GM12878 (cell line): ENCODE results near the gene PRDM8. TPM values are rescaled to one million over a fixed set of nuclear protein-coding genes. Genes with fewer than 3 reads are reported as not detected.
A peak's percentile ranks its signal among the peaks of the same experiment; 100 is the strongest.

ENCODE experiments used
- ATAC-seq: fragments of 200-7000 bp; cut with Tn5 transposase; 3 replicates; pipeline ENCODE4 v1.9.1; 2020; ENCODE audit warnings: mild to moderate bottlenecking, moderate library complexity
- BruUV-seq: library from RNA; stranded (reverse); fragments of 400-500 nt; replicated peaks from 2 replicates; lab custom pipeline; 2021; lab: Mats Ljungman, UMichigan
- CTCF ChIA-PET: fragments of 300-600 bp; sonication (Branson Sonifier 250); formaldehyde crosslinking; extraction: SDS; loops from one replicate; lab custom pipeline; 2021; ENCODE audit warnings: inconsistent platforms; lab: Yijun Ruan, JAX
- POLR2A ChIA-PET: fragments of 350-600 bp; formaldehyde crosslinking; extraction: SDS; loops from one replicate; lab custom pipeline; 2021; ENCODE audit warnings: inconsistent platforms; lab: Charles Lee
- RAD21 ChIA-PET: fragments of 300-600 bp; sonication (Branson Sonifier 250); formaldehyde crosslinking; loops from one replicate; lab custom pipeline; 2023; ENCODE audit warnings: antibody characterized with exemption; ENCODE audit not compliant: unreplicated experiment; lab: Charles Lee
- SMC1A ChIA-PET: fragments of 300-600 bp; sonication (Branson Sonifier 250); formaldehyde crosslinking; loops from one replicate; lab custom pipeline; 2023; ENCODE audit not compliant: unreplicated experiment, uncharacterized antibody; lab: Charles Lee
- DNase-seq: peaks from one replicate; pipeline ENCODE4 v3.0.0-alpha.2; 2011; ENCODE audit warnings: low read depth, low spot score
- FAIRE-seq: peaks from 3 replicates; lab custom pipeline; 2011; peaks lifted over from hg19 to GRCh38; lab: Jason Lieb, UNC
- H2AFZ ChIP-seq: 2 replicates; pipeline ENCODE4 v1.6.0; 2011; ENCODE audit warnings: low read depth, low read length, control low read depth; ENCODE audit not compliant: control insufficient read depth
- H3K27ac ChIP-seq: 2 replicates; pipeline ENCODE4 v1.5.1; 2011; ENCODE audit warnings: control low read depth; ENCODE audit not compliant: control insufficient read depth, insufficient read depth
- H3K27me3 ChIP-seq, 2 experiments: replicated peaks in 1 of 2; 2 replicates each; pipeline versions ENCODE4 v1.6.0 to v1.6.1; 2011; ENCODE audit warnings: low read length in 1 of 2; ENCODE audit not compliant: control insufficient read depth in 2 of 2, insufficient read depth in 2 of 2
- H3K36me3 ChIP-seq, 2 experiments: 2 replicates each; pipeline ENCODE4 v1.5.1; 2011; ENCODE audit warnings: low read length in 1 of 2; ENCODE audit not compliant: control insufficient read depth in 2 of 2, insufficient read depth in 2 of 2
- H3K4me1 ChIP-seq: 2 replicates; pipeline ENCODE4 v1.6.1; 2011; ENCODE audit warnings: mild to moderate bottlenecking, low read length, moderate library complexity, mixed read lengths; ENCODE audit not compliant: control insufficient read depth, insufficient read depth
- H3K4me2 ChIP-seq: 2 replicates; pipeline ENCODE4 v1.6.0; 2011; ENCODE audit warnings: control low read depth; ENCODE audit not compliant: control insufficient read depth, insufficient read depth
- H3K4me3 ChIP-seq: fragments of 200-600 bp; sonication (generic); 2 replicates; pipeline ENCODE4 v1.5.1; 2016
- H3K79me2 ChIP-seq: 2 replicates; pipeline ENCODE4 v1.6.0; 2011; ENCODE audit warnings: low read length; ENCODE audit not compliant: control insufficient read depth, insufficient read depth
- H3K9ac ChIP-seq: 2 replicates; pipeline ENCODE4 v1.8.0; 2011; ENCODE audit warnings: low read length, control low read depth, mixed read lengths; ENCODE audit not compliant: control insufficient read depth, insufficient read depth
- H3K9me3 ChIP-seq: replicated peaks from 3 replicates; pipeline ENCODE4 v1.5.1; 2011; ENCODE audit warnings: mild to moderate bottlenecking, low read length; ENCODE audit not compliant: control insufficient read depth, insufficient read depth
- H4K20me1 ChIP-seq: 2 replicates; pipeline ENCODE4 v1.6.0; 2011; ENCODE audit not compliant: control insufficient read depth, insufficient read depth
- CREB1 ChIP-seq: IDR thresholded peaks from 2 replicates; pipeline ENCODE4 v1.6.1; 2012; ENCODE audit warnings: low read depth, mild to moderate bottlenecking, inconsistent platforms
- RAD21 ChIP-seq: IDR thresholded peaks from 2 replicates; pipeline ENCODE4 v1.6.1; 2011; ENCODE audit warnings: mild to moderate bottlenecking, low read depth, low read length, moderate library complexity; ENCODE audit not compliant: insufficient read depth
- WGBS: methylation state at CpG from one replicate; pipeline ENCODE4 v1.1.6; 2016; ENCODE audit warnings: low lambda C conversion rate; ENCODE audit not compliant: insufficient replicate concordance, insufficient coverage; ENCODE audit errors: missing lambda C conversion rate; 5-methylcytosine and 5-hydroxymethylcytosine counted together
- in situ Hi-C: fragments of 300-500 bp; cut with MboI; formaldehyde crosslinking; loops from 9 replicates; pipeline ENCODE4 v1.14.3; 2018; ENCODE audit warnings: mixed read lengths
- intact Hi-C: fragments of 100-400 bp; cut with micrococcal nuclease; formaldehyde crosslinking; loops from one replicate; pipeline ENCODE4 v1.14.2; 2022; ENCODE audit not compliant: unreplicated experiment
- polyA plus RNA-seq, 11 experiments: library from polyadenylated mRNA; depleted of rRNA in 4 of 11; unstranded in 6 of 11; stranded (reverse) in 5 of 11; fragments of >200 nt; fragmentation: Nextera tagmentation in 4 of 11; fragmentation: Illumina TruSeq in 1 of 11; extraction: Ambion mirVana in 4 of 11; extraction: Trizol in 1 of 11; gene quantifications; 1 replicate in 1 of 11; 2 replicates in 10 of 11; pipeline versions ENCODE4 v1.2.1 to v1.2.3, GENCODE V29; 2011 to 2016; ENCODE audit warnings: inconsistent platforms in 2 of 11, missing spikeins in 2 of 11, low read depth in 1 of 11
- total RNA-seq, 4 experiments: library from RNA; depleted of rRNA in 3 of 4; stranded (reverse); fragments of >200 nt in 3 of 4; fragmentation: Illumina TruSeq in 1 of 4; extraction: Trizol in 1 of 4; gene quantifications; 2 replicates each; pipeline versions ENCODE4 v1.2.1 to v1.2.3, GENCODE V29; 2013 to 2021
- TF ChIP-seq, protein P1 (sequence below): IDR thresholded peaks from 2 replicates; pipeline ENCODE4 v1.6.1; 2012; ENCODE audit warnings: low read depth, low read length, improper control_type of control experiment
- TF ChIP-seq, protein P2 (sequence below): fragments of 450-650 bp; IDR thresholded peaks from 2 replicates; pipeline ENCODE4 v1.6.1; 2017; ENCODE audit warnings: low read depth, mild to moderate bottlenecking, moderate library complexity

PRDM8 gene
- total and polyA plus RNA-seq, 10 of the 15 experiments (the other 5 are each of a cell fraction or from before 2014, with no cell fraction given), result 0.09 to 1.6 (median 0.40) TPM

DNA sequence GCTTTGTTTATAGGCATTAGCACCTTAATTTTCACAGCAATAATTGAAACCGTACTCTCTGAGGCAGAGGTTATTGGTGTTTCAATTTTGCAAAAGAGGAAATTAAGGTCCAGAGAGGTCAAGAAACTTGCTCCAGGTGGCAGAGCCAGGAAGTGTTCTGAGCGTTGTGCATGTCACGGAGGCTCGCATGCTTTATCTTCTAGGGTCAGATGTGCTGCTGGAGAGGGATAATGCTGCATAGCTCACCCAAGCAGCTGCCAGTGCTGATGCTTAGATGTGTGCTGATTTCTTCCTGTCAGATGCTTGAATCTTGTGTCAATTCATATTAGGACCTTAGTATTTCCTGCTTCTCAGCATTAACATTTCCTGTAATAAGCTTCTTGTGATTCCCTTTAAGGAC lies 56.2 kb downstream of the PRDM8 start:
- ChIA-PET CTCF (interaction anchor here (0.6 to 1.6 kb wide), 2 partner anchors 33 to 55 kb away, joined by 3 to 6 read pairs; no protein-coding TSS in a partner anchor), SMC1A (interaction anchor here (0.9 to 2.4 kb wide), 4 partner anchors 13 to 112 kb away, joined by 3 to 6 read pairs (median 4); no protein-coding TSS in a partner anchor), POLR2A (interaction anchor here (0.7 to 0.9 kb wide), 2 partner anchors 23 to 303 kb away, joined by 3 to 9 read pairs; no protein-coding TSS in a partner anchor), RAD21 (interaction anchor here (1.4 kb wide), 1 partner anchor 13 kb away, joined by 5 read pairs; no protein-coding TSS in a partner anchor)
- no peaks in the 10 kb centered on the region for H3K79me2 ChIP-seq
- peak; percentile 81 for ATAC-seq
- BruUV-seq, result no TSS peak
- H4K20me1 ChIP-seq, result no peaks in the 10 kb centered on the region
- H3K27me3 ChIP-seq, result no peaks in the 10 kb centered on the region
- peaks cover 4% of the 10 kb centered on the region; the same call in 1 of the 2 replicates for H3K4me1 ChIP-seq
- intact Hi-C loops (loop anchor here (2.0 kb wide), 1 partner anchor 25 kb away; no protein-coding TSS in a partner anchor), in situ Hi-C loops (no loop called here)
- no peak for DNase-seq
- H2AFZ ChIP-seq, result no peak overlapping the region
- H3K9me3 ChIP-seq, result no peaks in the 10 kb centered on the region
- no peak for FAIRE-seq
- 80% methylated on average over 4 of the region's 4 CpGs for WGBS
- H3K27ac ChIP-seq, result no peak overlapping the region
- H3K4me3 ChIP-seq, result no peak overlapping the region
- no peak overlapping the region for H3K9ac ChIP-seq
- no peaks in the 10 kb centered on the region for H3K36me3 ChIP-seq
- no peak overlapping the region for H3K4me2 ChIP-seq
- TF ChIP-seq, protein P1, sequence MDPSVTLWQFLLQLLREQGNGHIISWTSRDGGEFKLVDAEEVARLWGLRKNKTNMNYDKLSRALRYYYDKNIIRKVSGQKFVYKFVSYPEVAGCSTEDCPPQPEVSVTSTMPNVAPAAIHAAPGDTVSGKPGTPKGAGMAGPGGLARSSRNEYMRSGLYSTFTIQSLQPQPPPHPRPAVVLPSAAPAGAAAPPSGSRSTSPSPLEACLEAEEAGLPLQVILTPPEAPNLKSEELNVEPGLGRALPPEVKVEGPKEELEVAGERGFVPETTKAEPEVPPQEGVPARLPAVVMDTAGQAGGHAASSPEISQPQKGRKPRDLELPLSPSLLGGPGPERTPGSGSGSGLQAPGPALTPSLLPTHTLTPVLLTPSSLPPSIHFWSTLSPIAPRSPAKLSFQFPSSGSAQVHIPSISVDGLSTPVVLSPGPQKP, result no peak
- TF ChIP-seq, protein P2, sequence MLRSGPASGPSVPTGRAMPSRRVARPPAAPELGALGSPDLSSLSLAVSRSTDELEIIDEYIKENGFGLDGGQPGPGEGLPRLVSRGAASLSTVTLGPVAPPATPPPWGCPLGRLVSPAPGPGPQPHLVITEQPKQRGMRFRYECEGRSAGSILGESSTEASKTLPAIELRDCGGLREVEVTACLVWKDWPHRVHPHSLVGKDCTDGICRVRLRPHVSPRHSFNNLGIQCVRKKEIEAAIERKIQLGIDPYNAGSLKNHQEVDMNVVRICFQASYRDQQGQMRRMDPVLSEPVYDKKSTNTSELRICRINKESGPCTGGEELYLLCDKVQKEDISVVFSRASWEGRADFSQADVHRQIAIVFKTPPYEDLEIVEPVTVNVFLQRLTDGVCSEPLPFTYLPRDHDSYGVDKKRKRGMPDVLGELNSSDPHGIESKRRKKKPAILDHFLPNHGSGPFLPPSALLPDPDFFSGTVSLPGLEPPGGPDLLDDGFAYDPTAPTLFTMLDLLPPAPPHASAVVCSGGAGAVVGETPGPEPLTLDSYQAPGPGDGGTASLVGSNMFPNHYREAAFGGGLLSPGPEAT, result no peak
- TF ChIP-seq RAD21 (no peak), CREB1 (no peak)
- TF ChIP-seq, all 136 proteins: peak for 0

Other genes starting within 250 kb of the PRDM8 start
- gene ANTXR2, start 124.3 kb upstream of the PRDM8 start, total RNA-seq (2014; rRNA removed), result 4.7 TPM in 2 replicates
- gene ANTXR2, start 124.3 kb upstream of the PRDM8 start, total RNA-seq (2014; rRNA removed; fragmentation: Illumina TruSeq; extraction: Trizol), result 5.9 and 7.7 TPM in 2 replicates
- gene ANTXR2, start 124.3 kb upstream of the PRDM8 start, total RNA-seq (2021), result 7.7 and 8.9 TPM in 2 replicates
- 5.6 and 9.8 TPM in 2 replicates for gene ANTXR2, start 124.3 kb upstream of the PRDM8 start, polyA plus RNA-seq (2011; rRNA removed)
- gene ANTXR2, start 124.3 kb upstream of the PRDM8 start, polyA plus RNA-seq (2014; fragmentation: Illumina TruSeq; extraction: Trizol), result 8.3 and 9.6 TPM in 2 replicates
- 1 to 10 TPM; 1.4 to 1.5 TPM for gene ANTXR2, start 124.3 kb upstream of the PRDM8 start, polyA plus RNA-seq (2014; fragmentation: Nextera tagmentation; extraction: Ambion mirVana)
- gene ANTXR2, start 124.3 kb upstream of the PRDM8 start, polyA plus RNA-seq (2014; rRNA removed), result 3.3 and 5.4 TPM in 2 replicates
- 1 to 10 TPM; 8.1 to 8.6 TPM for gene ANTXR2, start 124.3 kb upstream of the PRDM8 start, polyA plus RNA-seq (2016; fragmentation: Nextera tagmentation; extraction: Ambion mirVana)
- gene FGF5, start 69.2 kb downstream of the PRDM8 start, total RNA-seq (2014; rRNA removed), result 1.5 and 1.6 TPM in 2 replicates
- 2.3 TPM in 2 replicates for gene FGF5, start 69.2 kb downstream of the PRDM8 start, total RNA-seq (2014; rRNA removed; fragmentation: Illumina TruSeq; extraction: Trizol)
- gene FGF5, start 69.2 kb downstream of the PRDM8 start, total RNA-seq (2021), result 3.4 and 4.2 TPM in 2 replicates
- gene FGF5, start 69.2 kb downstream of the PRDM8 start, polyA plus RNA-seq (2011; rRNA removed), result 0.87 and 1.6 TPM in 2 replicates
- gene FGF5, start 69.2 kb downstream of the PRDM8 start, polyA plus RNA-seq (2014; fragmentation: Illumina TruSeq; extraction: Trizol), result 2.6 and 3.0 TPM in 2 replicates
- gene FGF5, start 69.2 kb downstream of the PRDM8 start, polyA plus RNA-seq (2014; fragmentation: Nextera tagmentation; extraction: Ambion mirVana), result 1 to 10 TPM; 1.1 to 1.7 TPM
- gene FGF5, start 69.2 kb downstream of the PRDM8 start, polyA plus RNA-seq (2014; rRNA removed), result 5.0 and 7.4 TPM in 2 replicates
- 1 to 10 TPM; 1.2 to 1.3 TPM for gene FGF5, start 69.2 kb downstream of the PRDM8 start, polyA plus RNA-seq (2016; fragmentation: Nextera tagmentation; extraction: Ambion mirVana)
- 0.06 TPM in 1 of 2 replicates, not detected in the other for gene CFAP299, start 138.2 kb downstream of the PRDM8 start, total RNA-seq (2014; rRNA removed)
- not detected in 2 replicates for gene CFAP299, start 138.2 kb downstream of the PRDM8 start, total RNA-seq (2014; rRNA removed; fragmentation: Illumina TruSeq; extraction: Trizol)
- not detected in 2 replicates for gene CFAP299, start 138.2 kb downstream of the PRDM8 start, total RNA-seq (2021)
- gene CFAP299, start 138.2 kb downstream of the PRDM8 start, polyA plus RNA-seq (2011; rRNA removed), result not detected in 2 replicates
- not detected in 2 replicates for gene CFAP299, start 138.2 kb downstream of the PRDM8 start, polyA plus RNA-seq (2014; fragmentation: Illumina TruSeq; extraction: Trizol)
- not detected for gene CFAP299, start 138.2 kb downstream of the PRDM8 start, polyA plus RNA-seq (2014; fragmentation: Nextera tagmentation; extraction: Ambion mirVana)
- not detected in 2 replicates for gene CFAP299, start 138.2 kb downstream of the PRDM8 start, polyA plus RNA-seq (2014; rRNA removed)
- under 1 TPM in 1 of 2 experiments, not detected in 1; 0.34 TPM for gene CFAP299, start 138.2 kb downstream of the PRDM8 start, polyA plus RNA-seq (2016; fragmentation: Nextera tagmentation; extraction: Ambion mirVana)